Activated B cell treated with CpG ODN at 0.5 μM for 24 hours (primary cell): ENCODE data around the gene IFI35. TPM values are rescaled to one million over a fixed set of nuclear protein-coding genes. Genes with fewer than 3 reads are reported as not detected.
A peak's percentile ranks its signal among the peaks of the same experiment; 100 is the strongest.

Experiments
- ATAC-seq: fragments of 200-7000 bp; cut with Tn5 transposase; one replicate; pipeline ENCODE4 v1.10.0; 2021; ENCODE audit warnings: low read depth, mild to moderate bottlenecking, moderate library complexity
- CTCF ChIA-PET: fragments of 350-600 bp; sonication (Branson Sonifier 250); formaldehyde crosslinking; loops from one replicate; lab custom pipeline; 2021; ENCODE audit warnings: antibody characterized with exemption; lab: Charles Lee
- POLR2A ChIA-PET: fragments of 350-600 bp; sonication (Branson Sonifier 250); formaldehyde crosslinking; loops from one replicate; lab custom pipeline; 2021; ENCODE audit warnings: antibody characterized with exemption; lab: Charles Lee
- DNase-seq: peaks from one replicate; pipeline ENCODE4 v3.0.0; 2022
- H3K27ac Mint-ChIP-seq: one replicate; pipeline ENCODE4 v1.8.0; 2020; ENCODE audit warnings: mixed read lengths
- H3K27me3 Mint-ChIP-seq: one replicate; pipeline ENCODE4 v1.8.0; 2021; ENCODE audit warnings: mixed read lengths
- H3K36me3 Mint-ChIP-seq: one replicate; pipeline ENCODE4 v1.8.0; 2021; ENCODE audit warnings: low read depth, mixed read lengths
- H3K4me1 Mint-ChIP-seq: one replicate; pipeline ENCODE4 v1.8.0; 2021; ENCODE audit warnings: mixed read lengths
- H3K4me3 Mint-ChIP-seq: one replicate; pipeline ENCODE4 v1.8.0; 2020; ENCODE audit warnings: mild to moderate bottlenecking, mixed read lengths
- H3K9me3 Mint-ChIP-seq: one replicate; pipeline ENCODE4 v1.8.0; 2020; ENCODE audit warnings: mixed read lengths
- CTCF ChIP-seq: fragments of 200-600 bp; IDR thresholded peaks from one replicate; pipeline ENCODE4 v1.8.0; 2022; ENCODE audit warnings: antibody characterized with exemption, mild to moderate bottlenecking
- intact Hi-C: fragments of 100-400 bp; cut with micrococcal nuclease; formaldehyde crosslinking; loops from one replicate; pipeline ENCODE4 v1.15.1; 2024
- total RNA-seq: library from RNA; stranded (reverse); gene quantifications from 2 replicates; pipeline ENCODE4 v1.2.3, GENCODE V29; 2022

The IFI35 gene
- total RNA-seq, 1 donor from 2014 or later = 50.5 TPM

- Mint-ChIP-seq H3K9me3 (no peaks in the 10 kb centered on the region), H3K27me3 (no peaks in the 10 kb centered on the region), H3K4me1 (peaks cover 11% of the 10 kb centered on the region), H3K4me3 (no peak overlapping the region), H3K36me3 (peaks cover 31% of the 10 kb centered on the region), H3K27ac (no peak overlapping the region)
- POLR2A ChIA-PET = interaction anchor here (0.5 to 0.6 kb wide), 2 partner anchors 11 to 295 kb away, joined by 3 to 4 read pairs; no protein-coding TSS in a partner anchor
- no peak for DNase-seq
- no peak for ATAC-seq
- CTCF ChIA-PET = no interaction called here
- intact Hi-C loops = no loop called here
- no peak for TF ChIP-seq CTCF
Measured at GRCh38 chr17:43018932-43019331, 12.3 kb downstream of the IFI35 start.

GRCh38 chr17:43019418-43019817 is 12.8 kb downstream of the IFI35 start:
- no peak for TF ChIP-seq CTCF
- ATAC-seq = no peak
- CTCF ChIA-PET = no interaction called here
- peaks cover 26% of the 10 kb centered on the region for H3K36me3 Mint-ChIP-seq
- H3K4me1 Mint-ChIP-seq = peaks cover 16% of the 10 kb centered on the region
- H3K27ac Mint-ChIP-seq = no peak overlapping the region
- no peak for DNase-seq
- POLR2A ChIA-PET = no interaction called here
- intact Hi-C loops = no loop called here
- no peak overlapping the region for H3K4me3 Mint-ChIP-seq
- no peaks in the 10 kb centered on the region for H3K27me3 Mint-ChIP-seq
- no peaks in the 10 kb centered on the region for H3K9me3 Mint-ChIP-seq

GRCh38 chr17:43020030-43020621 is 13.5 kb downstream of the IFI35 start:
- no peaks in the 10 kb centered on the region for H3K27me3 Mint-ChIP-seq
- POLR2A ChIA-PET = interaction anchor here (2.1 to 2.5 kb wide), 4 partner anchors 7 to 348 kb away, joined by 10 to 22 read pairs (median 16); partner anchors contain the start of genes IFI35 and TMEM106A
- peaks cover 22% of the 10 kb centered on the region for H3K36me3 Mint-ChIP-seq
- DNase-seq = no peak
- H3K9me3 Mint-ChIP-seq = no peaks in the 10 kb centered on the region
- CTCF ChIA-PET = no interaction called here
- peak overlapping the region; percentile 92 for H3K4me3 Mint-ChIP-seq
- intact Hi-C loops = loop anchor here (2.0 to 5.0 kb wide), 2 partner anchors 13 to 192 kb away; partner anchors contain the start of genes IFI35 and TMEM106A
- TF ChIP-seq CTCF = no peak
- H3K4me1 Mint-ChIP-seq = peaks cover 21% of the 10 kb centered on the region
- no peak for ATAC-seq
- peak overlapping the region; percentile 41 for H3K27ac Mint-ChIP-seq

- peaks cover 24% of the 10 kb centered on the region for H3K4me1 Mint-ChIP-seq
- H3K4me3 Mint-ChIP-seq = peak overlapping the region; percentile 92
- ChIA-PET CTCF (no interaction called here), POLR2A (interaction anchor here (0.6 to 2.5 kb wide), 16 partner anchors 8 to 1100 kb away, joined by 3 to 22 read pairs (median 6); partner anchors contain the start of genes IFI35, RPL27, TMEM106A and VPS25)
- TF ChIP-seq CTCF = no peak
- intact Hi-C loops = loop anchor here (2.0 to 5.0 kb wide), 2 partner anchors 14 to 191 kb away; partner anchors contain the start of genes IFI35 and TMEM106A
- peaks cover 13% of the 10 kb centered on the region for H3K36me3 Mint-ChIP-seq
- H3K27ac Mint-ChIP-seq = peak overlapping the region; percentile 78
- H3K27me3 Mint-ChIP-seq = no peaks in the 10 kb centered on the region
- ATAC-seq (peak; percentile 3), DNase-seq (peak; percentile 54)
- no peaks in the 10 kb centered on the region for H3K9me3 Mint-ChIP-seq
Measured at GRCh38 chr17:43020789-43021740, 14.5 kb downstream of the IFI35 start.
